ENCODE results near the gene CDX1.

The CDX1 gene

DNA sequence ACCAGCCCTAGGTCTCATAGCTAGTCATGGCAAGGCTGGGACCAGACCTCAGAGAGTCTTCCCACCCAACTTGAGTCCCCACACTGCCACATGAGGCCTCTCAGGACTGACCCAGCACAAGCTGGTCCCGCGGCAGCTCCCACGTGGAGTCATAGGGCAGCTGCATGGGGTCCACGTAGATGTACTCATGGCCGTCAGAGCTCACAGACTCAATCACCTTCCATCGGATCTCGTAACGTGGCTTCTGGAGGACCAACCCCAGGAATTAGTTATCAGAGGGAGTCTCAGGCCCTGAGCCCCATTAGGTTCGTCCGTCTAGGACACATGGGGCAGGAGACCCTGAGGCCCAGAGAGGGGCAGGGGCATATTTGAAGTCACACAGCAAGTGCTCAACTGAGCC, 41.2 kb upstream of the CDX1 start:
- TF ChIP-seq, protein P1, sequence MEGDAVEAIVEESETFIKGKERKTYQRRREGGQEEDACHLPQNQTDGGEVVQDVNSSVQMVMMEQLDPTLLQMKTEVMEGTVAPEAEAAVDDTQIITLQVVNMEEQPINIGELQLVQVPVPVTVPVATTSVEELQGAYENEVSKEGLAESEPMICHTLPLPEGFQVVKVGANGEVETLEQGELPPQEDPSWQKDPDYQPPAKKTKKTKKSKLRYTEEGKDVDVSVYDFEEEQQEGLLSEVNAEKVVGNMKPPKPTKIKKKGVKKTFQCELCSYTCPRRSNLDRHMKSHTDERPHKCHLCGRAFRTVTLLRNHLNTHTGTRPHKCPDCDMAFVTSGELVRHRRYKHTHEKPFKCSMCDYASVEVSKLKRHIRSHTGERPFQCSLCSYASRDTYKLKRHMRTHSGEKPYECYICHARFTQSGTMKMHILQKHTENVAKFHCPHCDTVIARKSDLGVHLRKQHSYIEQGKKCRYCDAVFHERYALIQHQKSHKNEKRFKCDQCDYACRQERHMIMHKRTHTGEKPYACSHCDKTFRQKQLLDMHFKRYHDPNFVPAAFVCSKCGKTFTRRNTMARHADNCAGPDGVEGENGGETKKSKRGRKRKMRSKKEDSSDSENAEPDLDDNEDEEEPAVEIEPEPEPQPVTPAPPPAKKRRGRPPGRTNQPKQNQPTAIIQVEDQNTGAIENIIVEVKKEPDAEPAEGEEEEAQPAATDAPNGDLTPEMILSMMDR (IDR thresholded peaks at IDR 0.05; ENCODE audit: insufficient read depth, low read depth, low read length, missing control alignments) = no peak
- H3K4me3 ChIP-seq (ENCODE audit: low read length) = no peak overlapping the region
- no peak for DNase-seq (ENCODE audit: low read depth)

DNA sequence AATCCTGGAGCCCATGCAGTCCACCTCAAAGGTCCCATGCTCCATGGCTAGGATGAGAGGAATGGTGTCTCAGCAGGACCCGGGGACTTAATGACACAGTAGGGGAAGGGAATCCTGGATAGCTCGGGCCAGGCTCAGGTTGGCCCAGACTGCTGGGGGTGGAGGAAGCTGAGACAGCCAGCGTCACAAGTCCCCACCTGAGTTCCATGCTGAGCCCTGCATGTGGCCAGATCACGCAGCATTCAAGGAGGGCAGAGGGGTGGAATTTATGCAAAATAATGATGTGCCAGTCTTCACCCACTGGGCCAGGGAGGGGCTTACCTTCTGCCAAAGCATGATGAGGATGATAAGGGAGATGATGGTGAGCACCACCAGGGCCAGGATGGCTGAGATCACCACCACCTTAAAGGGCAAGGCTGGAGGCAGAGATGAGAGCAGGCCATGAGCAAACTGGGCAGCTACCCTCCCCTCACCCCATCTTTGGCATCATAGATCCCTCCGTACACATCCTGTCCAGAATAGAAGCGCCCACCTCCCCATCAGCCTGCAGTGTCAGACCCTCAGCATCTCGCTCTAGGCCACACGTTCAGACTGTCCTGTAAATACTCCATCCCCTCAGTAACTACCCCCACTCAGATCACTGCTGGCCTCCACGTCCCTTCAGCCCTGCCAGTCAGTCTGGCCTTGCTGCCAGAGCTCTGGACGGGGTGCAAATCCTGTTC, 40.2 kb upstream of the CDX1 start:
- no peak overlapping the region for H3K4me3 ChIP-seq (ENCODE audit: low read length)
- TF ChIP-seq, protein P1 (IDR thresholded peaks at IDR 0.05; ENCODE audit: insufficient read depth, low read depth, low read length, missing control alignments) = no peak
- DNase-seq (ENCODE audit: low read depth) = no peak

DNA sequence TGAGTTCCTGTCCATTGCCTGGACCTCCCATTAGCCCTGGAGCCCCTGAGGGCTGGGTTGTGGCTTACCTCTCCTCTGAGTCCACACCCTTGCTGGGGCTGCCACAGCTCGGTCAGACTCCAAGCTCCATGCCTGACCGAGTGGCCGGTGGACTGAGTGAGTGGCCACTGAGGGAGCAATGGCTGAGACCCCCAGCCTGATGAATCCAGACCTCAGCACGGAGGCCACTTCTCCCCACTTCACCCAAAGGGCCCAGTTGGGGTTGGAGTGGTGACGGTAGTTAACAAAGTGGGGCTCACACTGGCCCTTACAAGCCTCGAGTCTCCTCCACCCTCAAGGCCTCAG, 39.7 kb upstream of the CDX1 start:
- no peak overlapping the region for H3K4me3 ChIP-seq (ENCODE audit: low read length)
- TF ChIP-seq, protein P1 (IDR thresholded peaks at IDR 0.05; ENCODE audit: insufficient read depth, low read depth, low read length, missing control alignments) = no peak
- no peak for DNase-seq (ENCODE audit: low read depth)

DNA sequence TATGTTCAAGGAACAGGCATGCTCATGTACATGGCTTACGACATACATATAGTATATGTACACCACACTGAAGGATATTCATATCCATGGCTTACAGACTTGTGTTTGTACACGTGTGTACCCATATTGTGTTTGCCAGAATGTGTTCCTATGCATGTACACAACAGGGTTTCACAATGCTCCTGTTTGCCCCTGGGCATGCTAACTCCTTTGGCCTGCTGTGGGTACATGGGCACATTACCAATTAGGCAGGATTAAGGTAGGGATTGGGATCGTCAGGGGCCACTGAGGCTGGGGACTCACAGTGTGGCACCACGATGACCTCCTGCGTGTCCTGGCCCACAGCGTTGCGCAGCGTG, 37.1 kb upstream of the CDX1 start:
- TF ChIP-seq, protein P1 (IDR thresholded peaks at IDR 0.05; ENCODE audit: insufficient read depth, low read depth, low read length, missing control alignments) = no peak
- H3K4me3 ChIP-seq (ENCODE audit: low read length) = peak overlapping the region; percentile 33
- DNase-seq (ENCODE audit: low read depth) = no peak

DNA sequence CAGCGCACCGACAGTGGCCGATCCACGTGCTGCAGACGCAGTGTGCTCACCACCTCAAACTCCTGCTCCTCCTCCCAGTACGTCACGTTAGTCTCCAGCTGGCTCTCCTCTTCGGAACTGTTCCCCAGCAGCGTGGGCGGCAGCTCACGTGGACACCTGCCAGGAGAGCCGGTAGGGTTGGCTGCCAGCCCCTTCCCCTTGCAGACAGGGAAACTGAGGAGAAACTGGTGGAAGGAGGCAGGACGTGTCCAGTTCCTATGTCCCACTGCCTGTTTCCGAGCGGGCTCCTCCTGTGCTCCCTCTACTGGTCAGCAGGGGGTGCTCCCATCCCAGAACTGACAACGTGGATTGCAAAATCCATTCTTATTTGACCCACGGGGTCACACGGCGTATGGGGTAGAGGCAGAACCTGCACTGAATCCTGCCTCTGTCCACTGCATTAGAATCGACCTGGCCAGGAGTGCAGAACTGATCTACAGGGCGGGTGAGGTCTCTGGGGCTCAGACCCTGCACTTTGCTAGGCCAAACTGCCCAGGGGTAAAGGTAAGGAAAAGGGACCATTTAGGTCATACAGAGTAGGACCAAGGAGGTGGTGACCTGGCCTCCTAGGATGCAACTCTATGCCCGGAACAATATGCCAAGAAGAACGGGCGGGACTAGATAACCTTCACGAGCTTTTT, 36.6 kb upstream of the CDX1 start:
- TF ChIP-seq, protein P1 (IDR thresholded peaks at IDR 0.05; ENCODE audit: insufficient read depth, low read depth, low read length, missing control alignments) = peak; percentile 96
- peak; percentile 69 for DNase-seq (ENCODE audit: low read depth)
- H3K4me3 ChIP-seq (ENCODE audit: low read length) = peak overlapping the region; percentile 33

DNA sequence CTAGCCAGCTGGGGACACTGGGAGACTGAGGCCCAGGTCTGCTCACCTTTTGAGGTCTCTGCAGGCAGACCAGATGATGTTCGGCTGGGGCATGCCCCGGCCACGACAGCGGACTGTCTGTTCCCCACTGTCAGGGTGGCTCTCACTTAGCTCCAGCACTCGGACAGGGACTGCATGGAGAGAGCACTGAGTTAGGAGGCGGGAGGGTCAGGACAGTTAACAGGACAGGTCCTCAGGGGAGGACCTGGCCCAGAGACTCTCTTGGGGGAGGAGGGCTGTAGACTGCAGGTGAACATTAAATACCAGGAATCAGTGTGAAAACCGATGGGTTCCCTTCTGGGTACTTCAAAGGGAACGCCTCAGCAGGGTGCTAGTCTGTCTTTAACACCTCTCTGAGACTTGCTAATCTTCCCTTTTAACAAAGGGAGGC, 36.1 kb upstream of the CDX1 start:
- TF ChIP-seq, protein P1 (IDR thresholded peaks at IDR 0.05; ENCODE audit: insufficient read depth, low read depth, low read length, missing control alignments) = no peak

DNA sequence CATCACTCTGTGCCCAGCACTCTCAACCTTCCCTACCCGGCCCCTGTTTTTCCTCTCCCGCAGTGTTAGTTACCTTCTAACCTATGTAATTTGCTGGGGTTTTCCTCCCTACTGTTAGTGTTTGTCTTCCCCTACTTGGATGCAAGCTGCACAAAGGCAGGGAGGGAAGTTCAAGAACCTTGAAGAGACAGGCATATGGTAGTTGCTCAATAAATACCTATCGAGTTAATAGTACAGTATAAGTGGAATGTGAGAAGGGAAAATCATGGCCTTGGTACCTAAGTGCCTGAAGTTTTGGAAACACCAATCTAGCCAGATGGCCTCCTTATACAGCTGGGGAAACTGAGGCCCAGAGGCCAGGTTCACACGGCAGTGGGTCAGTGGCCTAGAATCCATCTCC, 35.1 kb upstream of the CDX1 start:
- TF ChIP-seq, protein P1 (IDR thresholded peaks at IDR 0.05; ENCODE audit: insufficient read depth, low read depth, low read length, missing control alignments) = no peak
- H3K4me3 ChIP-seq (ENCODE audit: low read length) = no peak overlapping the region
- DNase-seq (ENCODE audit: low read depth) = no peak

More for the DNA sequence above, 36.1 kb upstream of the CDX1 start:
- no peak for DNase-seq (ENCODE audit: low read depth)
- H3K4me3 ChIP-seq (ENCODE audit: low read length) = no peak overlapping the region

Measured in epithelial cell of esophagus (primary cell).